Measurements from ENCODE around the gene PSMC3. TPM values are rescaled to one million over a fixed set of nuclear protein-coding genes. Genes with fewer than 3 reads are reported as not detected.

Gene PSMC3
- total RNA-seq, 2 experiments from 2014 or later: 179 TPM

DNA sequence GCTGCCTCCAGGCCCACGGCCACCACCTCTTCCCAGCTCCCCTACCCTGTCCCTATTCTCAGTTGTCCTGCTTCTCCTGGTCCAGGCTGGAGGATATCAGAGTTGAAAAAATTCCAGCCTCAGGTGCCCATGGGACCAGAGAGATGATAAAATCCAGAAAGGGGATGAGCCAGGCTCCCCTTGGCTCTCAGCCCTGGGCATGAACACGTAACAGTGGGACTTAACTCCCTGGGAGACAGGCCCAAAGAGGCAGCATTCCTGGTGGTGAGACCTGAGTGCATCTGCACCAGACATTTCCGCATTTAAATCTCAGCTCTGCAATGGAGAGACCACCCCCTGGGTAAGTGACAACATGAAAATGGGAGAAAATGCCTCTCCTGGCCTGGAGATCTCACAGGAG, 28.2 kb downstream of the PSMC3 start:
- ATAC-seq (no peak), DNase-seq (no peak)
- no peaks in the 10 kb centered on the region for H3K9me3 Mint-ChIP-seq (ENCODE audit: insufficient read depth)
- H3K27me3 Mint-ChIP-seq (ENCODE audit: low read depth): no peaks in the 10 kb centered on the region
- POLR2A ChIA-PET: interaction anchor here (0.6 kb wide), 1 partner anchor 37 kb away, joined by 3 read pairs; no protein-coding TSS in a partner anchor
- no peak overlapping the region for H3K27ac Mint-ChIP-seq
- CTCF ChIA-PET: interaction anchor here (3.7 to 10.2 kb wide), 2 partner anchors 13 to 25 kb away, joined by 18 to 77 read pairs; no protein-coding TSS in a partner anchor
- H3K4me1 Mint-ChIP-seq (ENCODE audit: low read depth): peaks cover 40% of the 10 kb centered on the region
- no peak overlapping the region for H3K4me3 Mint-ChIP-seq
- H3K36me3 Mint-ChIP-seq (ENCODE audit: low read depth): no peaks in the 10 kb centered on the region

GRCh38 chr11:47396049-47396320, 30.3 kb downstream of the PSMC3 start:
- Mint-ChIP-seq H3K4me1 (ENCODE audit: low read depth) (peaks cover 41% of the 10 kb centered on the region), H3K27ac (peak overlapping the region; percentile 93), H3K36me3 (ENCODE audit: low read depth) (no peaks in the 10 kb centered on the region), H3K4me3 (no peak overlapping the region), H3K27me3 (ENCODE audit: low read depth) (no peaks in the 10 kb centered on the region), H3K9me3 (ENCODE audit: insufficient read depth) (no peaks in the 10 kb centered on the region)
- POLR2A ChIA-PET: no interaction called here
- no peak for ATAC-seq
- no peak for DNase-seq
- CTCF ChIA-PET: no interaction called here

GRCh38 chr11:47395223-47396048, 30.8 kb downstream of the PSMC3 start:
- POLR2A ChIA-PET: interaction anchor here (0.9 to 1.4 kb wide), 4 partner anchors 9 to 244 kb away, joined by 3 to 4 read pairs (median 3); no protein-coding TSS in a partner anchor
- no peak overlapping the region for H3K4me3 Mint-ChIP-seq
- no peak for ATAC-seq

DNA sequence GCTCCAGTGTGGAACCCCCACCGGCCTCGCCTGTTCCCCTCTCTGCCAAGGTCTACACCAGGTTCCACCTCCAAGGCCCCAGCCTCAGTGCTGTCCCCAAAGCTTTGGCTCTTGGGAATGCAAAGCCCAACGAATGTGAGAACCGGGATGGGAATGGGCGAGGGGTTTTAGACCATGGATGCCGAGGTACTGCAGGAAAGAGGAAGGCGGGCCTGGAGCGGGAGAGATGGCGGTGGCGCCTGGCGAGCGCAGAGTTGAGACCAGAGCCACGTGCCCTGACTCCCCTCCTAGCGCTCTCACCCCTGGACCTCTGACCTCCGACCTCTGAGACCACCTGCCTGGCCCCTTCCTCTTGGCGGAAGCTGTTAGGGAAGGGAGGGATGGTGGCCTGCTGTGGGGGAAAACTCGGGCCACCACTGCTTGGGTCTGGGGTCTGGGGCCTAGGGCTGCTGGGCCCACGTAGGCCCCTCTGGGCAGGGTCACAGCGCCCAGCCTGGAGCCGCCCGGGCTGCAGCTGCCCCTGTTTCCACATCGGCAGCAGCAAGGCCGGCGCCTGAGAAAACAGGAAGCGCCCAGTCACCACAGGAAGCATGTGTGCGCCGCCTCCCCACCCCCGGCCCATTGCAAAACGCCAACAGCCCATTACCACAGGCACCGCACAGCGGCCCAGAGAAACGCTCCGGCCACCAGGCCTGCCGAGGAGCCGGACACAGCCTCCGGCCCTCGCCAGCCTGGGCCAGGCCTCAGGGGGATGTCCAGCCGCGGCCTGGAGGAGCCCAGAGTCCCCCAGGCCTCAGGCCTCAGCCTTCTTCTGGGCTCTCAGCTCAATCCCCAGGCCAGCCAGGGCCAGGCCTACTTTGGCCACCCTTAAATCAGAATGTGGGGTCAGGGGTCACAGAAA, 31.7 kb downstream of the PSMC3 start:
- H3K27me3 Mint-ChIP-seq (ENCODE audit: low read depth): no peaks in the 10 kb centered on the region
- peaks cover 39% of the 10 kb centered on the region for H3K4me1 Mint-ChIP-seq (ENCODE audit: low read depth)

More at GRCh38 chr11:47395223-47396048, 30.8 kb downstream of the PSMC3 start:
- no peak for DNase-seq
- CTCF ChIA-PET: interaction anchor here (1.7 to 3.3 kb wide), 3 partner anchors 17 to 219 kb away, joined by 4 to 22 read pairs (median 20); partner anchors contain the start of gene ARFGAP2
- Mint-ChIP-seq H3K27ac (peak overlapping the region; percentile 93), H3K4me1 (ENCODE audit: low read depth) (peaks cover 37% of the 10 kb centered on the region), H3K36me3 (ENCODE audit: low read depth) (no peaks in the 10 kb centered on the region), H3K27me3 (ENCODE audit: low read depth) (no peaks in the 10 kb centered on the region), H3K9me3 (ENCODE audit: insufficient read depth) (no peaks in the 10 kb centered on the region)

DNA sequence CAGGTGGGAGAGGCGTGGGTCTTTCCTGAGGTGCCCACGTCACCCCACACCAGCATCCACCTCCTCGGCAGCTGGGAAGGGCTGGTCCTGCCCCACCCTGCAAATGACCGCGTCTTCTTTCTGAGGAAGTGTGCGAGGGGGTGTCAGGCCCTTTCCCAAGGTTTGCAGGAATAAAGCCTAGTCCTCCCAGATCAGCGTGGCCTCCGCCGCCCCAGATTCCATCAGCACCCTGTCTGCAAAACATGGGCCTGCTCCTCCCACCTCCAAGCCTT, 32.3 kb downstream of the PSMC3 start:
- ChIA-PET CTCF (interaction anchor here (1.7 to 3.3 kb wide), 3 partner anchors 18 to 217 kb away, joined by 4 to 22 read pairs (median 20); partner anchors contain the start of gene ARFGAP2), POLR2A (interaction anchor here (1.2 to 1.4 kb wide), 2 partner anchors 11 to 15 kb away, joined by 3 to 4 read pairs; no protein-coding TSS in a partner anchor)
- DNase-seq (no peak), ATAC-seq (no peak)
- Mint-ChIP-seq H3K27ac (peak overlapping the region; percentile 93), H3K36me3 (ENCODE audit: low read depth) (no peaks in the 10 kb centered on the region), H3K27me3 (ENCODE audit: low read depth) (no peaks in the 10 kb centered on the region), H3K4me3 (no peak overlapping the region), H3K4me1 (ENCODE audit: low read depth) (peaks cover 43% of the 10 kb centered on the region), H3K9me3 (ENCODE audit: insufficient read depth) (no peaks in the 10 kb centered on the region)

More for the DNA sequence above, 31.7 kb downstream of the PSMC3 start:
- ATAC-seq (peak; percentile 80), DNase-seq (peak; percentile 71)
- ChIA-PET POLR2A (interaction anchor here (0.9 to 1.4 kb wide), 4 partner anchors 10 to 245 kb away, joined by 3 to 4 read pairs (median 3); no protein-coding TSS in a partner anchor), CTCF (interaction anchor here (1.7 to 3.3 kb wide), 3 partner anchors 18 to 218 kb away, joined by 4 to 22 read pairs (median 20); partner anchors contain the start of gene ARFGAP2)
- Mint-ChIP-seq H3K36me3 (ENCODE audit: low read depth) (no peaks in the 10 kb centered on the region), H3K27ac (peak overlapping the region; percentile 93), H3K9me3 (ENCODE audit: insufficient read depth) (no peaks in the 10 kb centered on the region), H3K4me3 (peak overlapping the region; percentile 36)

DNA sequence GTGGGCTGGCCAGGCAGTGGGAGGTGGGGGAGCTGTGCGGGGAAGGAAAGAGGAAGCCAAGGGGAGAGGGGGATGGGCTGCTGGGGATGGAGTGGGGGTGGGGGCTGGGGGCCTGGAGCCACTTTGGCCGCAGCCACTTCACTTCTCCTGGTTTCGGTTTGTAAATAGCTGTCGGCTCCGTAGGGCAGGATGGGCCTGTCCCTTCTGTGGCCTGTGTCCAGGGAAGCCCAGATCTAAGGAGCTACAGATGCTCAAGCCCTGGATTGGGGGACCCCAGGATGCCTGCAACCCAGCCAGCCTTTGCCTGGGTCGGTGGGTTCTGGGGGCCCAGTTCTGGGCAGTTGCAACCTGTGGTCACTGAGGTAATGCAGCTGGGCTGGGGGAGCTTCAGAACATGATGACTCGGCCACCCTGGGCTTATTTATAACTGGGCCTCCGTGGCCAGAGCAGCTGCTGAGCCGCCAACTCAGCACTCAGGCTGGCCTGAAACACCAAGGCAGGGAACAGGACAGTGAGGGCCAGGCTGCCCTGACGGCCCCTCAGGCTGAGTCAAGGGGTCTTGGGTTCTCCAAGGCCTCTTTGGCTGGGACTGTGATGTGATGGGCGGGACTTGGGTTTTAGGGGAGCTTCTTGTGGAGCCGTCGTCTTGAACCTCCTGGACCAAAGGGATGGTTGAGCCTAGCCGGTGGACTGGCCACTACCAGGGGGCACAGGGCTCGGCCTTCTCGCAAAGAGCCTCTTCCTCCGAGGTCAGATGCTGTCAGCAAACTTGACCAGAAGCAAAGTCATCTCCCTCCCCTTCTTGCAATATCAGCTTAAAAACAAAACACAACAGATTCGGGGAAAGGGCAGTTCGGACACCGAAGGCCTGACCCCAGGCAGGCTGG, 32.8 kb downstream of the PSMC3 start:
- Mint-ChIP-seq H3K27ac (peak overlapping the region; percentile 93), H3K27me3 (ENCODE audit: low read depth) (no peaks in the 10 kb centered on the region), H3K4me3 (no peak overlapping the region), H3K9me3 (ENCODE audit: insufficient read depth) (no peaks in the 10 kb centered on the region), H3K4me1 (ENCODE audit: low read depth) (peaks cover 49% of the 10 kb centered on the region), H3K36me3 (ENCODE audit: low read depth) (no peaks in the 10 kb centered on the region)
- ChIA-PET POLR2A (interaction anchor here (1.0 to 1.4 kb wide), 2 partner anchors 15 to 33 kb away, joined by 4 to 5 read pairs; partner anchors contain the start of genes PSMC3 and SLC39A13), CTCF (interaction anchor here (1.2 to 3.3 kb wide), 4 partner anchors 14 to 217 kb away, joined by 4 to 22 read pairs (median 12); partner anchors contain the start of gene ARFGAP2)
- ATAC-seq: no peak
- no peak for DNase-seq

- POLR2A ChIA-PET: interaction anchor here (1.0 to 1.4 kb wide), 2 partner anchors 16 to 34 kb away, joined by 4 to 5 read pairs; partner anchors contain the start of genes PSMC3 and SLC39A13
- CTCF ChIA-PET: interaction anchor here (0.8 to 3.3 kb wide), 5 partner anchors 14 to 21 kb away, joined by 3 to 22 read pairs (median 5); no protein-coding TSS in a partner anchor
- Mint-ChIP-seq H3K27me3 (ENCODE audit: low read depth) (no peaks in the 10 kb centered on the region), H3K9me3 (ENCODE audit: insufficient read depth) (no peaks in the 10 kb centered on the region), H3K27ac (no peak overlapping the region), H3K4me3 (no peak overlapping the region), H3K36me3 (ENCODE audit: low read depth) (no peaks in the 10 kb centered on the region), H3K4me1 (ENCODE audit: low read depth) (peaks cover 50% of the 10 kb centered on the region)
- ATAC-seq (no peak), DNase-seq (no peak)
Measured at GRCh38 chr11:47392546-47393162, 33.6 kb downstream of the PSMC3 start.

GRCh38 chr11:47391711-47392432, 34.4 kb downstream of the PSMC3 start:
- H3K4me1 Mint-ChIP-seq (ENCODE audit: low read depth): peaks cover 50% of the 10 kb centered on the region
- POLR2A ChIA-PET: interaction anchor here (1.4 kb wide), 1 partner anchor 17 kb away, joined by 5 read pairs; the partner anchor contains the start of gene SLC39A13
- DNase-seq: no peak
- no peak overlapping the region for H3K4me3 Mint-ChIP-seq
- H3K9me3 Mint-ChIP-seq (ENCODE audit: insufficient read depth): no peaks in the 10 kb centered on the region
- H3K36me3 Mint-ChIP-seq (ENCODE audit: low read depth): no peaks in the 10 kb centered on the region
- no peak for ATAC-seq
- peak overlapping the region; percentile 37 for H3K27ac Mint-ChIP-seq
- CTCF ChIA-PET: interaction anchor here (0.8 to 7.2 kb wide), 6 partner anchors 11 to 20 kb away, joined by 3 to 57 read pairs (median 5); no protein-coding TSS in a partner anchor
- no peaks in the 10 kb centered on the region for H3K27me3 Mint-ChIP-seq (ENCODE audit: low read depth)

DNA sequence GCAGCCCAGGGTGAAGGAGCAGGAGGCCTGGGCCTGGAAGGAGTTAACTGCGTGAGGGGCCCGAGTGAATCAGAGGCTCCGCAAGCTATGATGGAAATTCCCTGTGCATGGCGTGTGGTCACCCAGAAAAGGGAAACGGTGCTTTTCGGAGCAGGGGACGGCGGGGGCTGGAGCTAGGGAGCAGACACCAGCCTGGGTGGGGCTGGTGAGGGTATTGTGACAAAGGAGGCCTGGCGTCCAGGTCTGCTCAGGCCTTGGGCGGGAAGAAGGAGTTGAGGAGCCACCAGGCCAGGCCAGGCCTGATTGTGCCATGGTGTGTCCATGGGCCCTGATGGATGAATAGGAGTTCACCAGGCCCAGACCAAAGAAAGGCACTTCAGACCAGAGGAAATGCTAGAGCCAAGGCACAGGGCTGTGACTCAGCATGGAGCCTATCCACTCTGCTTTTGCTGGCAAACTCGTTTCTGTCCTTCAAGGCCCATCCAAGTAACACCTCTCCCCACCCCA, 35.1 kb downstream of the PSMC3 start:
- no peaks in the 10 kb centered on the region for H3K27me3 Mint-ChIP-seq (ENCODE audit: low read depth)
- H3K4me1 Mint-ChIP-seq (ENCODE audit: low read depth): peaks cover 50% of the 10 kb centered on the region
- no peaks in the 10 kb centered on the region for H3K36me3 Mint-ChIP-seq (ENCODE audit: low read depth)
- ChIA-PET POLR2A (interaction anchor here (0.6 to 1.0 kb wide), 2 partner anchors 18 to 377 kb away, joined by 3 read pairs; no protein-coding TSS in a partner anchor), CTCF (interaction anchor here (1.6 to 7.2 kb wide), 2 partner anchors 11 to 18 kb away, joined by 3 to 57 read pairs; no protein-coding TSS in a partner anchor)
- DNase-seq (no peak), ATAC-seq (no peak)
- peak overlapping the region; percentile 37 for H3K27ac Mint-ChIP-seq
- no peak overlapping the region for H3K4me3 Mint-ChIP-seq
- no peaks in the 10 kb centered on the region for H3K9me3 Mint-ChIP-seq (ENCODE audit: insufficient read depth)

GRCh38 chr11:47390422-47390760, 35.8 kb downstream of the PSMC3 start:
- no peak overlapping the region for H3K4me3 Mint-ChIP-seq
- DNase-seq (no peak), ATAC-seq (no peak)
- no peaks in the 10 kb centered on the region for H3K9me3 Mint-ChIP-seq (ENCODE audit: insufficient read depth)
- no peak overlapping the region for H3K27ac Mint-ChIP-seq
- CTCF ChIA-PET: interaction anchor here (1.6 to 7.2 kb wide), 3 partner anchors 12 to 17 kb away, joined by 3 to 57 read pairs (median 5); no protein-coding TSS in a partner anchor
- POLR2A ChIA-PET: interaction anchor here (1.0 to 1.4 kb wide), 2 partner anchors 9 to 378 kb away, joined by 3 to 5 read pairs; no protein-coding TSS in a partner anchor
- H3K36me3 Mint-ChIP-seq (ENCODE audit: low read depth): no peaks in the 10 kb centered on the region
- H3K4me1 Mint-ChIP-seq (ENCODE audit: low read depth): peaks cover 46% of the 10 kb centered on the region
- no peaks in the 10 kb centered on the region for H3K27me3 Mint-ChIP-seq (ENCODE audit: low read depth)
